Esophagus squamous epithelium (tissue), 4 donors: ENCODE results near the gene FAAP20.

ENCODE experiments used
- CTCF ChIP-seq, 6 experiments: fragments of 450-650 bp in 4 of 6; fragments of 200-600 bp in 2 of 6; sonication (generic) in 2 of 6; IDR thresholded peaks; one replicate each; pipeline ENCODE4 v1.5.1; 2016 to 2019; ENCODE audit warnings: antibody characterized with exemption in 6 of 6, mild to moderate bottlenecking in 4 of 6, moderate library complexity in 4 of 6
- POLR2A ChIP-seq, 4 donors: fragments of 450-650 bp; IDR thresholded peaks; one replicate each; pipeline ENCODE4 v1.6.1; 2017; ENCODE audit warnings: antibody characterized with exemption in 4 of 4, mild to moderate bottlenecking in 4 of 4, moderate library complexity in 3 of 4

GRCh38 chr1:2146836-2147517 lies 47.6 kb downstream of the FAAP20 start:
- TF ChIP-seq CTCF (IDR thresholded peaks at IDR 0.05) (no peak), POLR2A (IDR thresholded peaks at IDR 0.05) (no peak)
